ENCODE results near the gene GLIPR1.

Gene GLIPR1

GRCh38 chr12:75474116-75474515 lies 6.4 kb upstream of the GLIPR1 start:
- no peak for DNase-seq (ENCODE audit: low read depth, low spot score)

- DNase-seq (ENCODE audit: low read depth, low spot score): no peak
Measured at GRCh38 chr12:75476071-75476470, 4.5 kb upstream of the GLIPR1 start.

- no peak for DNase-seq (ENCODE audit: low read depth, low spot score)
Measured at GRCh38 chr12:75477137-75477536, 3.4 kb upstream of the GLIPR1 start.

- DNase-seq (ENCODE audit: low read depth, low spot score): no peak
Measured at GRCh38 chr12:75478116-75478794, 2.3 kb upstream of the GLIPR1 start.

- DNase-seq (ENCODE audit: low read depth, low spot score): no peak
Measured at GRCh38 chr12:75479963-75480461, 543 bp upstream of the GLIPR1 start.

GRCh38 chr12:75481013-75481705 lies 604 bp downstream of the GLIPR1 start:
- DNase-seq (ENCODE audit: low read depth, low spot score): no peak

- no peak for DNase-seq (ENCODE audit: low read depth, low spot score)
Measured at GRCh38 chr12:75481774-75482173, 1.2 kb downstream of the GLIPR1 start.

GRCh38 chr12:75482646-75483045 lies 2.1 kb downstream of the GLIPR1 start:
- DNase-seq (ENCODE audit: low read depth, low spot score): no peak

- no peak for DNase-seq (ENCODE audit: low read depth, low spot score)
Measured at GRCh38 chr12:75483431-75483830, 2.9 kb downstream of the GLIPR1 start.

- DNase-seq (ENCODE audit: low read depth, low spot score): peak; percentile 13
Measured at GRCh38 chr12:75484450-75484849, 3.9 kb downstream of the GLIPR1 start.

GRCh38 chr12:75487308-75487707 lies 6.8 kb downstream of the GLIPR1 start:
- no peak for DNase-seq (ENCODE audit: low read depth, low spot score)

- peak; percentile 54 for DNase-seq (ENCODE audit: low read depth, low spot score)
Measured at GRCh38 chr12:75488553-75488952, 8.0 kb downstream of the GLIPR1 start.

- DNase-seq (ENCODE audit: low read depth, low spot score): no peak
Measured at GRCh38 chr12:75489187-75489586, 8.6 kb downstream of the GLIPR1 start.

GRCh38 chr12:75489613-75490210 lies 9.2 kb downstream of the GLIPR1 start:
- no peak for DNase-seq (ENCODE audit: low read depth, low spot score)

GRCh38 chr12:75491169-75491568 lies 10.6 kb downstream of the GLIPR1 start:
- no peak for DNase-seq (ENCODE audit: low read depth, low spot score)

GRCh38 chr12:75503459-75503858 lies 22.9 kb downstream of the GLIPR1 start:
- DNase-seq (ENCODE audit: low read depth, low spot score): no peak

GRCh38 chr12:75503866-75504265 lies 23.3 kb downstream of the GLIPR1 start:
- DNase-seq (ENCODE audit: low read depth, low spot score): no peak

GRCh38 chr12:75505706-75506312 lies 25.3 kb downstream of the GLIPR1 start:
- no peak for DNase-seq (ENCODE audit: low read depth, low spot score)

GRCh38 chr12:75507086-75507485 lies 26.5 kb downstream of the GLIPR1 start:
- no peak for DNase-seq (ENCODE audit: low read depth, low spot score)

GRCh38 chr12:75508159-75508558 lies 27.6 kb downstream of the GLIPR1 start:
- DNase-seq (ENCODE audit: low read depth, low spot score): no peak

- no peak for DNase-seq (ENCODE audit: low read depth, low spot score)
Measured at GRCh38 chr12:75509621-75510020, 29.1 kb downstream of the GLIPR1 start.

Data from ELF-1 (cell line).